Activated B cell treated with CpG ODN at 0.5 μM for 24 hours (primary cell): Measurements from ENCODE around the gene TRABD2B. TPM values are rescaled to one million over a fixed set of nuclear protein-coding genes. Genes with fewer than 3 reads are reported as not detected.

Source experiments
- ATAC-seq: fragments of 200-7000 bp; cut with Tn5 transposase; one replicate; pipeline ENCODE4 v1.10.0; 2021; ENCODE audit warnings: low read depth, mild to moderate bottlenecking, moderate library complexity
- CTCF ChIA-PET: fragments of 350-600 bp; sonication (Branson Sonifier 250); formaldehyde crosslinking; loops from one replicate; lab custom pipeline; 2021; ENCODE audit warnings: antibody characterized with exemption; lab: Charles Lee
- POLR2A ChIA-PET: fragments of 350-600 bp; sonication (Branson Sonifier 250); formaldehyde crosslinking; loops from one replicate; lab custom pipeline; 2021; ENCODE audit warnings: antibody characterized with exemption; lab: Charles Lee
- DNase-seq: peaks from one replicate; pipeline ENCODE4 v3.0.0; 2022
- H3K27ac Mint-ChIP-seq: one replicate; pipeline ENCODE4 v1.8.0; 2020; ENCODE audit warnings: mixed read lengths
- H3K27me3 Mint-ChIP-seq: one replicate; pipeline ENCODE4 v1.8.0; 2021; ENCODE audit warnings: mixed read lengths
- H3K36me3 Mint-ChIP-seq: one replicate; pipeline ENCODE4 v1.8.0; 2021; ENCODE audit warnings: low read depth, mixed read lengths
- H3K4me1 Mint-ChIP-seq: one replicate; pipeline ENCODE4 v1.8.0; 2021; ENCODE audit warnings: mixed read lengths
- H3K4me3 Mint-ChIP-seq: one replicate; pipeline ENCODE4 v1.8.0; 2020; ENCODE audit warnings: mild to moderate bottlenecking, mixed read lengths
- H3K9me3 Mint-ChIP-seq: one replicate; pipeline ENCODE4 v1.8.0; 2020; ENCODE audit warnings: mixed read lengths
- CTCF ChIP-seq: fragments of 200-600 bp; IDR thresholded peaks from one replicate; pipeline ENCODE4 v1.8.0; 2022; ENCODE audit warnings: antibody characterized with exemption, mild to moderate bottlenecking
- intact Hi-C: fragments of 100-400 bp; cut with micrococcal nuclease; formaldehyde crosslinking; loops from one replicate; pipeline ENCODE4 v1.15.1; 2024
- total RNA-seq: library from RNA; stranded (reverse); gene quantifications from 2 replicates; pipeline ENCODE4 v1.2.3, GENCODE V29; 2022

TRABD2B gene
- total RNA-seq, 1 donor from 2014 or later = not detected

- ChIA-PET CTCF (no interaction called here), POLR2A (no interaction called here)
- H3K9me3 Mint-ChIP-seq = no peaks in the 10 kb centered on the region
- no peak overlapping the region for H3K4me3 Mint-ChIP-seq
- DNase-seq (no peak), ATAC-seq (no peak)
- intact Hi-C loops = no loop called here
- no peaks in the 10 kb centered on the region for H3K36me3 Mint-ChIP-seq
- no peaks in the 10 kb centered on the region for H3K4me1 Mint-ChIP-seq
- TF ChIP-seq CTCF = no peak
- H3K27me3 Mint-ChIP-seq = peaks cover 6% of the 10 kb centered on the region
- H3K27ac Mint-ChIP-seq = no peak overlapping the region
Measured at GRCh38 chr1:47906527-47907176, 90.5 kb downstream of the TRABD2B start.

GRCh38 chr1:47906009-47906432, 91.2 kb downstream of the TRABD2B start:
- no peak for ATAC-seq
- Mint-ChIP-seq H3K27ac (no peak overlapping the region), H3K9me3 (no peaks in the 10 kb centered on the region), H3K36me3 (no peaks in the 10 kb centered on the region), H3K27me3 (peaks cover 5% of the 10 kb centered on the region), H3K4me3 (no peak overlapping the region), H3K4me1 (no peaks in the 10 kb centered on the region)
- DNase-seq = no peak
- CTCF ChIA-PET = no interaction called here
- intact Hi-C loops = no loop called here
- POLR2A ChIA-PET = no interaction called here
- TF ChIP-seq CTCF = no peak

- ATAC-seq = no peak
- intact Hi-C loops = no loop called here
- Mint-ChIP-seq H3K4me1 (no peaks in the 10 kb centered on the region), H3K36me3 (no peaks in the 10 kb centered on the region), H3K27me3 (peaks cover 5% of the 10 kb centered on the region), H3K4me3 (no peak overlapping the region), H3K27ac (no peak overlapping the region), H3K9me3 (no peaks in the 10 kb centered on the region)
- CTCF ChIA-PET = no interaction called here
- POLR2A ChIA-PET = no interaction called here
- no peak for DNase-seq
- TF ChIP-seq CTCF = no peak
Measured at GRCh38 chr1:47903723-47904122, 93.5 kb downstream of the TRABD2B start.

- Mint-ChIP-seq H3K9me3 (no peaks in the 10 kb centered on the region), H3K36me3 (no peaks in the 10 kb centered on the region), H3K27me3 (no peaks in the 10 kb centered on the region), H3K4me3 (no peak overlapping the region), H3K4me1 (no peaks in the 10 kb centered on the region), H3K27ac (no peak overlapping the region)
- intact Hi-C loops = no loop called here
- ChIA-PET CTCF (no interaction called here), POLR2A (no interaction called here)
- no peak for DNase-seq
- ATAC-seq = no peak
- TF ChIP-seq CTCF = no peak
Measured at GRCh38 chr1:47901001-47901575, 96.1 kb downstream of the TRABD2B start.

- ChIA-PET POLR2A (no interaction called here), CTCF (no interaction called here)
- Mint-ChIP-seq H3K27ac (no peak overlapping the region), H3K4me3 (no peak overlapping the region), H3K36me3 (no peaks in the 10 kb centered on the region), H3K27me3 (no peaks in the 10 kb centered on the region), H3K9me3 (no peaks in the 10 kb centered on the region), H3K4me1 (no peaks in the 10 kb centered on the region)
- no peak for DNase-seq
- TF ChIP-seq CTCF = no peak
- ATAC-seq = no peak
- intact Hi-C loops = no loop called here
Measured at GRCh38 chr1:47898133-47898845, 98.9 kb downstream of the TRABD2B start.
